Brain pericyte (primary cell): ENCODE results near the gene CNTROB.

Source experiments
- DNase-seq: peaks from one replicate; pipeline ENCODE4 v3.0.0-alpha.2; 2012; ENCODE audit warnings: low read depth, low spot score

The CNTROB gene

GRCh38 chr17:7931709-7932482 lies at the start of gene CNTROB, which contains the start of gene TRAPPC1:
Gene CNTROB (plus strand): TSS chr17:7932206. CDS start chr17:7933080, 874 bp downstream.
Gene TRAPPC1 (minus strand): TSS chr17:7931946. CDS start chr17:7931829, 117 bp downstream.
- peak; percentile 92 for DNase-seq

- no peak for DNase-seq
Observed at GRCh38 chr17:7882629-7883028, 49.4 kb upstream of the CNTROB start.

GRCh38 chr17:7883781-7884386 lies 48.1 kb upstream of the CNTROB start:
- no peak for DNase-seq

- no peak for DNase-seq
Observed at GRCh38 chr17:7884581-7885366, 47.2 kb upstream of the CNTROB start.

GRCh38 chr17:7885367-7886226 lies 46.4 kb upstream of the CNTROB start:
- DNase-seq = no peak

- DNase-seq = no peak
Observed at GRCh38 chr17:7886227-7887037, 45.6 kb upstream of the CNTROB start.

- DNase-seq = no peak
Observed at GRCh38 chr17:7887038-7887481, 44.9 kb upstream of the CNTROB start.

- peak; percentile 96 for DNase-seq
Observed at GRCh38 chr17:7887482-7888183, 44.4 kb upstream of the CNTROB start.

GRCh38 chr17:7888184-7888920 lies 43.7 kb upstream of the CNTROB start, which contains the start of gene CHD3:
Gene CHD3 (plus strand): TSS chr17:7888789. CDS start chr17:7889001, 212 bp downstream.
- no peak for DNase-seq

GRCh38 chr17:7889166-7889955 lies 42.6 kb upstream of the CNTROB start:
- DNase-seq = peak; percentile 88

GRCh38 chr17:7893187-7893880 lies 38.7 kb upstream of the CNTROB start:
- no peak for DNase-seq

- no peak for DNase-seq
Observed at GRCh38 chr17:7894226-7894625, 37.8 kb upstream of the CNTROB start.

- no peak for DNase-seq
Observed at GRCh38 chr17:7894866-7895265, 37.1 kb upstream of the CNTROB start.

- no peak for DNase-seq
Observed at GRCh38 chr17:7897090-7897489, 34.9 kb upstream of the CNTROB start.

GRCh38 chr17:7897773-7898172 lies 34.2 kb upstream of the CNTROB start:
- no peak for DNase-seq

- peak; percentile 83 for DNase-seq
Observed at GRCh38 chr17:7903154-7904103, 28.6 kb upstream of the CNTROB start.
